Stimulated activated CD4-positive, alpha-beta T cell treated with anti-CD3 and anti-CD28 coated beads, Interleukin-12 subunit alpha, Interleukin-12 subunit beta, amount 100 ng/mL, for 24 hours (primary cell): Measurements from ENCODE around the gene PDE7B.

Experiments
- DNase-seq, 2 experiments: peaks; one replicate each; pipeline ENCODE4 v3.0.0-alpha.2; 2020; ENCODE audit warnings: low read depth in 2 of 2

The PDE7B gene

GRCh38 chr6:136230219-136230853, 378.8 kb downstream of the PDE7B start:
- no peak for DNase-seq

DNA sequence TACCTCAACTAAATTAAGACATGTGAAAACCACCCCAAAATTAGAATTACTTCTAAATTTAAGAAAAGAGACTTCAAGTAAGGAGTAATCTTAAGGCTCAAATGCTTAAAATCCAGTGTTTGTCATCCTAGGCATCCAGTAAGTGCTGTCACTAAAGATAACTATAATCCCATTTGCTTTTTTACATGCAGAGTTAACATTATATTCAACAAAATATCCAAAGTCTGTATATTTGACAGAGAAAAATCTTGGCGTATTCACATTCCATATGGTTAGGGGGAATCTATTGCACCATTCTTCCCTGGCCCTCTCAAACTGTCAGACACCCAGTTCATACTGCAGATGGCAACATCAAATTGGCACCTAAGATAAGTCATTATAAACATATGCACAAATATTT, 381.2 kb downstream of the PDE7B start:
- DNase-seq = no peak

DNA sequence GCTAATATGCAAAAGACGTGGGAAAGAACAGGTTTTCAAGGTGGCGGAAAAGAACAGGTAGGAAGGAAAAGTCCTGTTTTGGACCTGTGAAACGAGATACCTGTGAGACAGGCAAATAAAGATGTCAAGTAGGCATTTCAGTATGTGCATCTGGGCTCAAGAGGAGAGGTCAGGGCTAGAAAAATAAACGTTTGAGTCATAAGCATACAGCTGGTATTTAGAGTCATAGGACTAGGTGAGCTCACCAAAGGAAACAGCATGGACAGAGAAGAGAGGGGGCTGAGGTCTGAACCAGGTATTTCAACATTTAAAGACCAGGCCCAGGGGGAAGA, 383.7 kb downstream of the PDE7B start:
- no peak for DNase-seq

- no peak for DNase-seq
Measured at GRCh38 chr6:136236466-136237293, 385.2 kb downstream of the PDE7B start.

GRCh38 chr6:136244061-136244616, 392.6 kb downstream of the PDE7B start:
- no peak for DNase-seq
